ENCODE results near the gene GNAO1.
A peak's percentile ranks its signal among the peaks of the same experiment; 100 is the strongest.

GNAO1 gene

DNA sequence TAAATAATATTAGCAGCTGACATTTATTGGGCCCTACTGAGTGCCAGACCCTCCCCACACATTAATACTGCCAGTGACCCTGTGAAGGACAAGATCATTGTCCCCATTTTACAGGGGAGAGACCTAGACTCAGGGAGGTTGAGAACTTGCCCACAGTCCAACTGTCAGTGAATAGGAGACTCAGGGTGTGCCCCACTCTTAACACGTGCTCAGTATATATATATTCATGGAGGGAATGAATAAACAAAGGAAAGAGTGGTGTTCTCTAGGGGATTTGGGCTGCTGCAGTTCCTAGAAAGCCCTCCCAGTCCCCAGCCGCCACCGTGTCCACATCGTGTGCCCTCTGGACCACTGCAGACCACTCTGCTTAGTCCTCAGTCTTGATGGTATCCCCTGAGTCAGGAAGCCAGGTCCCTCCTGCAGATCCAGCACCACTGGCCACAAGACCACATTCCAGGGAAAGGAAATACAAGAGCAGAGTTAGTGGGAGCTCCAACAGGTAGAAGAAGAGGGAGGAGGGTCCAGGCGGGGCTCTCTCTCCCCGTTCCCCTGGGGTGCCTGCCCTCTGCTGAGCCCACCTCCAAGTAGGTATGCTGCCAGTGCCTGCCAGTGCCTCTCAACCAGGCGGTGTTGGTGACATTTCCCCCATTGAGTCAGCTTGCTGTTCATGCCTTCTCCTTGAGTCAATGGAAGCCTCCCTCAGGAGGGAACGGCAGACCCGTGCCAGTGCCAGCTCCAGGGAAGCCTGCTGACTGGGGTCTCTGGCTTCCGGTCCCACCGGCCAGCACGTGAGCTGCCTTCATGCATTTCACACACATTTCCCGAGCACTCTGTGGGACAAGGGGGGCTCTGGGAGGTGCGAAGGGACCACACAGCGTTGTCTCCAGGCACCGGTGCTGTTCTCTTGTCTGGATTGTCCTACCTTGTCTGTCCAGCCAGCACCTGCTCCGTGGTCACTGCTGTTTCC, 75.6 kb downstream of the GNAO1 start:
- no peak for DNase-seq

GRCh38 chr16:56267888-56268287, 76.6 kb downstream of the GNAO1 start:
- no peak for DNase-seq

GRCh38 chr16:56268799-56269198, 77.5 kb downstream of the GNAO1 start:
- DNase-seq = no peak

DNA sequence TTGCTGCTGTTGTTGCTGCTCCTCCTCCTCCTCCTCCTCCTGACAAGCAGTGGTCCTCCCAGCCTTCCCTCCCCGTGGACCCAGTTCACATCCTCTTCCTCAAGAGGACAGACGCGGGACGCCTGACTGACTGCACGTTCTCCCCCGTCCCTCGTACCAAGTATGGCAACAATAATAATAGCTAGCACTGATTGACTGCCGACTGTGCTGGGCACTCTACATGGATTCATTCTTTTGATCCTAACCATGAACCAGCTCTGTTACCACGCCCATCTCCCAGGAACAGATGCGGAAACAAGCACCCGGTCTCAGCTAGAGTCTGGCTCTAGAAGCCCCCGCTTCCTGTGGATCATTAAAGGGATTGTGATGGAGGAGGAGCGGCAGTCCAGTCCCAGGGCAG, 78.0 kb downstream of the GNAO1 start:
- no peak for DNase-seq

GRCh38 chr16:56269811-56270684, 78.8 kb downstream of the GNAO1 start:
- DNase-seq = no peak

- DNase-seq = no peak
Measured at GRCh38 chr16:56270828-56271227, 79.5 kb downstream of the GNAO1 start.

- DNase-seq = no peak
Measured at GRCh38 chr16:56272583-56272894, 81.2 kb downstream of the GNAO1 start.

DNA sequence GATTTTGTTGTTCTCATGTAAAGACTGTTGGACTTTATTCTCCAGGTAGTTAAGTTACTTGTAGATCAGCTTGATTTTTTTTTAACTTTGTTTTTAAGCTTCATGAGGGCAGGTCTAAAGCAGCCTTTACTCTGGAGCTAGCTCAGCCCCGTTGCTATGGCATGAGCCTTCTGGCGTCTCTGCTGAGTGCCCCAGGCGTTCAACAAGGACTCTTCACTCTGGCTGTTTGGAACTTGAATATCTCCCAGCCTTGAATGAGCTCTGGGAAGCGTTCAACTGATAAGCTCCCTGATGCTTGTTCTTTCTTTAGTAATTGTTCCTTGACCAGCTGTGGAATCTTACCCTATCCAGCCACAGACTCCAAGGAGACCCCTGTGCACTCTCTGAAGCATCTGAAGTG, 82.3 kb downstream of the GNAO1 start:
- no peak for DNase-seq

DNA sequence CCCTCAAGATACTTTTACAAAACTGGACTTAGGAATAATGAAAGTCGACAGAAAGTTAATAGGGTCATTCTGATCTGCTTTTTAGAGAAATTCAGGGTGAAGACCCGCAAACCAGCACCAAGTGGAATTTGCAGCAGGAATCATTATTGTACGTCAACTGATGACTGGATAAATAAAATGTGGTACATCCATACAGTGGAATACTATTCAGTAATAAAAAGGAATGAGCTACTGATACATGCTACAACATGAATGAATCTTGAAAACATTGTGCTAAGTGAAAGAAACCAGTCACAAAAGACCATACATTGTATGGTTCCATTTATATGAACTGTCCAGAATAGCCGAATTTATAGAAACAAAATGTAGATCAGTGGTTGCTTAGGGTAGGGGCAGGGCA, 83.1 kb downstream of the GNAO1 start:
- DNase-seq = no peak

GRCh38 chr16:56275076-56275475, 83.8 kb downstream of the GNAO1 start:
- no peak for DNase-seq

DNA sequence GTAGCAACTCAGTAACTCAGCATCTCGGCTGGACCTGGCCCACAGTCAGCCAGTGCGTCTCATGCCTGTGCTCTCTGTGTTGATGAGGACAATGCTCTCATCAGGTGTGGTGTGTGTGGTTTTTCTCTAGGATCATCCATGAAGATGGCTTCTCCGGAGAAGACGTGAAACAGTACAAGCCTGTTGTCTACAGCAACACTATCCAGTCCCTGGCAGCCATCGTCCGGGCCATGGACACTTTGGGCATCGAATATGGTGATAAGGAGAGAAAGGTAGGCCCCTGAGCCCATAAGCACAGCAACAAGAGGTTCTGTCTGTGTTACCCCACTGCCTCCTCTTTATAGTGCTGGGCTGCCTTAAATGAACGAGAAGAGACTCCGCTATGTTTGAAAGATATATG, 84.5 kb downstream of the GNAO1 start:
- no peak for DNase-seq

DNA sequence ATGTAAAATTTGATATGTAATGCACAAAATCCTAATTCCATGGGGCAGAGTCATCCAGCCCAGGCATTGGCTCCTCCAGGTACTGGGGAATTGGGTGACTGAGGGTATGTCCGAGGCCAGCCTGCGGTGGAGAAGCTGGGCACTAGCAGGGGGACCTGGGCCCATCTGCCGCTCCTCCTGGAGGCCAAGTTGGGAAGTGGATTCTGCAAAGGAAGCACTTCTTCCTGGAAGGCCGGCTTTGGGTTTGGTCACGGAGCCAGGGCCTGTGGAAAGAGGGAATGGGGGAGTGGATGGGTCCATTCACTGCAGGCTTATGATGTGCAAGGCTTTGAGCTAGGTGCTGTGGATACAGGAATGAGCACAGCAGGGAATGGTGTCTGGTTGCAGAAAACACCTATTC, 85.8 kb downstream of the GNAO1 start:
- no peak for DNase-seq

- DNase-seq = no peak
Measured at GRCh38 chr16:56278196-56278855, 87.0 kb downstream of the GNAO1 start.

- DNase-seq = peak; percentile 71
Measured at GRCh38 chr16:56279132-56279531, 87.8 kb downstream of the GNAO1 start.

DNA sequence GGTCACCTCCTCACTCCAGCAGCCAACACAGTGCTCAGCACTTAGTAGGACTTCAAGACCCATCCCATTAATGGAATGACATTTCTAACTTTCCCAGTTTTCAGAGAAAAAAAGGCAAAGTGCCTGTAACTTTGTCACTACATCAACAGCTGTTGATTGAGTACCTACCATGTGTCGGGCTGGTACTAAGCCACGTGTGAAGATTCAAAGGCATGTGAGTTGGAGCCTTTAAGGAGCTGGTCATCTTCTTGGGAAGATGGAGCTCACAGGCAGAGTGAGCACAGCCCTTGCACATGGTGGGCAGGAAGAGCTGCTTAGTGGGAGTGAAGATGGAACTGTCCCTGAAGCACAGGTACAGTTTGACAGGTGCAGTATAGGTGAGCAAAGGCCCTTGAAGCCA, 88.6 kb downstream of the GNAO1 start:
- DNase-seq = no peak

DNA sequence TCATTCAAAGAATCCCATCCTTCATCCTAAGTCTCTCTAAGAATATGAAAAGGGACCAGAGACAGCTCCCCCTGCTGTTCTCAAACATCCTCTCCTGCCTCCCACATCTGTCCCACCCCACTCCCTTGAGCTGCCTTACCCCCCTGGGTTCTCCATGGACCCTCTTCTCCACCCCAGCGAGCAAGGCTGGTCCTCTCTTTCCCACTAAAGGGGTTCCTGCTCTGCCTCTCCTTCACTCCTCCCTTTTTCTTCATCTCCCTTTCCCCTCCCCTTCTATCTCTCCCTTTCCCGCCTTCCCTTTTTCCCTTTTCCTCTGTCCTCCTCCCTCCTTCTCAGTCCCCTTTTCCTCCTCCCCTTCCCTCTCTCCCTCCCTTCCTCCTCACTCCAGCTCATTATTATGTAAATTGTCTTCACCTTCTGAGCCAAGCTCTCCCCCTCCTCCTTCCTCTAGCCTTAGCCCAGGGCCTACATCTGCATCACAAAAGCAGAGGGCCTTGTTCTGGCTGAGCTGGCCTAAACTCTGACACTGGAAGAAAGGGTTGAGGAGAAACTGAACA, 90.0 kb downstream of the GNAO1 start:
- no peak for DNase-seq

GRCh38 chr16:56282451-56282850, 91.2 kb downstream of the GNAO1 start:
- no peak for DNase-seq

DNA sequence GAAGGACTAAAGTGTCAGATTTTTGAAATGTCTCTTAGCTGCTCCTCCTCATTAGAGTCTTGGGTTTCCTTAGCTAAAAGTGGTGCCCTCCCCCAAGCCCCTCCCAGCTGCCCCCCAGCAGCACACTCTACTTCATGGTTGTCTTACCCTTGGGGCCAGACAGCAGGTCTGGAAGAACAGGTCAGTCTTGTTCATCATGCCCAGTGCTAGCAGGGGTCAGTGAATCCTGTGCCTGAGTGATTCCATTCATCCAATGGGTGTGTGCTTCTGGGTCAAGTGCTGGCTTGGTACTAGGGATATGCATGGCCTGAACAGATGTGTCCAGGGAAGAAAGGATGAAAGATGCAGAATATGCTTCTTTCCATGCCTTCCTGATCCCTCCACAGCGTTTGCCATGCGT, 93.2 kb downstream of the GNAO1 start:
- DNase-seq = no peak

- DNase-seq = no peak
Measured at GRCh38 chr16:56286809-56287208, 95.5 kb downstream of the GNAO1 start.

DNA sequence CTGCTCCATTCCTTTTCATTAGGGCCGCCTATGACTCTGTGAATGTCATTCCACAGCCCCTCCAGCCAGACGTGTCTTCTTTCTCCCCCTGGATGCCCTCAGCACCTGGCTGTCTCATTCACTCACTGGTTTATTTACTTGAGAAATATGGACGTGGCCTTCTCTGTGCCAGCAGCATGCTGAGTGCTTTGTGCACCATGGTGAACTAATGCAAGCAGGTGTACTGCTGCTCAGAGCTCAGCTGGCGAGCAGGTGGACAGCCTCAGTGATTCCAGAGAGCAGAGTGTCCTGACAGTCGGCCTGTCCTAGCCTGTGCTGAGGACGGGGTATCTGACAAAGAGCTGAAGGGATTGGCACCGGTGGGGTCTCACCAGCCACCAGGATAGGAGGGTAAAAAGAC, 96.7 kb downstream of the GNAO1 start:
- DNase-seq = no peak

DNA sequence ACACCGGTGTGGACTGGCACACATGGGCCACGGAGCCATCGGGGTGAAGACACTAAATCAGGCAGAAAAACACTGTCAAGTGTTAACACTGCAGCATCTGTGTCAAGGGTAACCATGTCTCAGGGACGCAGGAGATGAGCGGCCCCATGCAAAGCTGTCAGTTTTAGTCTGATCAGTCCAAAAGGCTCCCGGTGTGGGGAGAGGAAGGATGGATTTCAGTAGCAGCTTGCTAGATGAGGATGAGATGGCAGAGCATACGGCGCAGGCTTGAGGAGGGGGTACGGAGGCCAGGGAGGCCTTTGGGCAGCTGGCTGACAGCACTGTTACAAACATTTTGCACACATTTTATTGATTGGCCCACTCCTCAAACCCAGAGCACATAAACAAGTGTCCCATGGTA, 98.1 kb downstream of the GNAO1 start:
- no peak for DNase-seq

DNA sequence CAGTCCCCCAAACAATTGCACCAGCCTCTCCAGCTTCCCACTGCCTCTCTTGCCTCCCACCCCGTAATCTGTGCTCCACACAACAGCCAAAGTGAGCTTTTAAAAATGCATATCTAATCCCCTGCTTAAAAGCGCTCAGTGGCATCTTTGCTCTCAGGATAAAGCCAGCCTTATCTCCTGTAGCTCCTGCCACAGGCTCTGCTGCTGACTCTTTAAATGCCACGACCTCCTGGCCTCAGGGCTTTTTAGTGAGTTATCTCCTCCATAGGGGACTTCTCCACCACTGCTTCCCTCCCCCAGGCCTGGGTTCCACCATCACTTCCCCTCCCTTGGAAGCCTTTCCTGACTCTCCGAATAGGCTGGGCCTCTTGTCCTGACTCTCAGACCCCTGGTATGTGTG, 98.6 kb downstream of the GNAO1 start:
- no peak for DNase-seq

DNA sequence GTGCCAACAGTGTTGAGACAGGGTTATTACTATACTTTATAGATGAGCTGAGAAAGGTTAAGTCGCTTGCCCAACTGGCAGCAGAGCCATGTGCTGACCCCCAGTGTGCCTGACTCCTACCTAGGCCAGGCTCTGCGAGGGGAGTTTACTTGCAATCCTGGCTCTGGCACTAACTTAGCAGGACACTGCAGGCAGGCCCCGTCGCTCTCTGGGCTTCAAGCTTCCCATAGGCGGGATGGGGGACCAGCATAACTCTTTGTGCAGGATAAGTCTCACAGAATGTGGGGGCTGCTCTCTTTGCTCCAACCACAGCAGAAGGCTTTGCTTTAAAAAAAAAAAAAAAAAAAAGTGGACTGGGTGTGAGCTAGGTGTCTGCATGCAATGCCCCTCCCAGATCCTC, 102.7 kb downstream of the GNAO1 start:
- no peak for DNase-seq

All from activated CD4-positive, alpha-beta T cell treated with anti-CD3 and anti-CD28 coated beads, Interleukin-10, Interleukin-2, amounts not matched to agents 100 ng/mL and 50 ng/mL, durations not matched to agents 16 hours and 8 hours (primary cell).